Measurements from ENCODE around the gene TRIO.

DNA sequence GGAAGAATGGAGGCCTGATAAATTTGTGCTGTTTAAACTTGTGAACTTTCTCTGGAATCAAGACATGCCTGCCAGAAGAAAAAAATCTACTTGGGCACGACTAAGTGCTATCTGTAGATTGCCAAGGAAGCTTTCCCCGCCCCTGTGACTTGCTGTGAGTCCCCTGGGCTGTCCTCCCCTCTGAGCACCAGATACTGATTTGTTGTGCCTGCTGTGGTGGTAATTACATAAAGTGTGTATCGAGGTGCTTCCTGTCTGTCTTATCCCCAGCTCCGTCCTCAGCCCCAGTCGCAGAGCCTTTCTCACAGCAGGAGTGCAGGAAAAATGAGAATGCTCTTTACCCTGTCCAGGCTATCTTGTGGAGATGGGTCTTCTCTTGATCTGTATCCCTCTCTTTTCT lies 53.9 kb downstream of the TRIO start:
- TF ChIP-seq CTCF (conservative IDR thresholded peaks at IDR 0.05; ENCODE audit: low read depth, low read length) (no peak), EZH2 (IDR thresholded peaks at IDR 0.05; ENCODE audit: low read length, unreplicated experiment) (no peak)
